NCI-H1105 treated with DMSO at 0.1 percent for 48 hours (cell line): ENCODE measurements around the gene RHOH.

Experiments used
- DNase-seq: peaks from one replicate; lab custom pipeline; 2025; lab: John Stamatoyannopoulos, UW

The RHOH gene

GRCh38 chr4:40205259-40206198 lies 8.7 kb downstream of the RHOH start:
- DNase-seq = no peak

GRCh38 chr4:40206426-40206825 lies 9.6 kb downstream of the RHOH start:
- no peak for DNase-seq

GRCh38 chr4:40209401-40209800 lies 12.6 kb downstream of the RHOH start:
- DNase-seq = no peak

- DNase-seq = no peak
These were observed 13.9 kb downstream of the RHOH start for GRCh38 chr4:40210776-40211175.

- DNase-seq = no peak
These were observed 14.7 kb downstream of the RHOH start for GRCh38 chr4:40211224-40212185.

- DNase-seq = no peak
These were observed 16.1 kb downstream of the RHOH start for GRCh38 chr4:40212674-40213527.

GRCh38 chr4:40214038-40214437 lies 17.2 kb downstream of the RHOH start:
- DNase-seq = no peak

- no peak for DNase-seq
These were observed 18.0 kb downstream of the RHOH start for GRCh38 chr4:40214661-40215418.

- DNase-seq = no peak
These were observed 20.0 kb downstream of the RHOH start for GRCh38 chr4:40216622-40217366.

- no peak for DNase-seq
These were observed 24.9 kb downstream of the RHOH start for GRCh38 chr4:40221744-40222143.

GRCh38 chr4:40223343-40223742 lies 26.5 kb downstream of the RHOH start:
- DNase-seq = no peak

- DNase-seq = no peak
These were observed 27.6 kb downstream of the RHOH start for GRCh38 chr4:40224432-40224831.

- no peak for DNase-seq
These were observed 28.7 kb downstream of the RHOH start for GRCh38 chr4:40225497-40225896.

GRCh38 chr4:40227284-40227683 lies 30.5 kb downstream of the RHOH start:
- no peak for DNase-seq

GRCh38 chr4:40228497-40229365 lies 31.9 kb downstream of the RHOH start:
- no peak for DNase-seq

GRCh38 chr4:40231316-40231863 lies 34.6 kb downstream of the RHOH start:
- DNase-seq = no peak

- no peak for DNase-seq
These were observed 35.8 kb downstream of the RHOH start for GRCh38 chr4:40232610-40233009.

- DNase-seq = no peak
These were observed 36.4 kb downstream of the RHOH start for GRCh38 chr4:40233227-40233626.

- no peak for DNase-seq
These were observed 37.7 kb downstream of the RHOH start for GRCh38 chr4:40234519-40235039.
